Inflammatory macrophage (primary cell): Measurements from ENCODE around the gene CREB5.

Source experiments
- DNase-seq, 2 donors: peaks; one replicate each; pipeline ENCODE4 v3.0.0-alpha.2; 2020 to 2022

CREB5 gene

DNA sequence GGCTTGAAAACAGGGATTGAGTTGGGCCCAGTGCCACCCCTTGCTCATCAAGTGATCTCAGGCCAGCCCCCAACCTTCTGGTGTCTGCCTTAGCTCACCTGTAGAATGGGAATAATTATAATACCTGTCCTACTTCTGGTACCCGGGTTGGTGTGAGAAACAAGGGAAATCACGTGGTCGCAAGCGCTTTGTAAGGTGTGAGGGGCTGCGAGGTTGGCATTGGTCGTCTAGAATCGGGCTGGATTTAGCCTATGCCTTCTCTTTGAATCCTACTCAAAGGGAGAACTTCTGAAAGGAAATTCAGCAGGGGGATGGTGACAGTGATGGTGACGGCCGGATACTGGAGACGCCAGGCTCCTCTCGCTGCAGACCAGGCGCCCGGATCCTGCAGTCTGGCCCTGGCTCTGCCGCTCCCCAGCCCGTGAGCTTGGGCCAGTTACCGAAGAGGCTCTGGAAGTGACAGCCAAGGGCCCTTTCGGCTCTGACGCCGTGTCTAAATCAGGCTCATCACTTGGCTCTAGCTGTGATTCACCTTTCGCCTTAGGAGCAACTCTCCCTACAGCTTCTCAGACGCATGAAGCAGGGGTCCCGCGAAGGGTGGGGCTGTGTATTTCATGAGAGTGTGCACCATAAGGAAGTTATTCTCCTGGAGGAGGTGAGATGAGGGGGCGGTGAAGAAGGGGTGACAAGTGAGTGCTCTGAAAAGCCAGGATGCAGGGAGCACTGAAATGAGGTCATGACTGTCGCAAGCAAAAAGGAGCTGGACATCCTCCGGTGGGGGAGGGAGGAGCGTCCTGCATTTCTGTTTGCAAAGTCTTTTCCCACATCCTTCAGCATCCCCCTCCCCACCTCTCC, 4.0 kb upstream of the CREB5 start:
- no peak for DNase-seq

DNA sequence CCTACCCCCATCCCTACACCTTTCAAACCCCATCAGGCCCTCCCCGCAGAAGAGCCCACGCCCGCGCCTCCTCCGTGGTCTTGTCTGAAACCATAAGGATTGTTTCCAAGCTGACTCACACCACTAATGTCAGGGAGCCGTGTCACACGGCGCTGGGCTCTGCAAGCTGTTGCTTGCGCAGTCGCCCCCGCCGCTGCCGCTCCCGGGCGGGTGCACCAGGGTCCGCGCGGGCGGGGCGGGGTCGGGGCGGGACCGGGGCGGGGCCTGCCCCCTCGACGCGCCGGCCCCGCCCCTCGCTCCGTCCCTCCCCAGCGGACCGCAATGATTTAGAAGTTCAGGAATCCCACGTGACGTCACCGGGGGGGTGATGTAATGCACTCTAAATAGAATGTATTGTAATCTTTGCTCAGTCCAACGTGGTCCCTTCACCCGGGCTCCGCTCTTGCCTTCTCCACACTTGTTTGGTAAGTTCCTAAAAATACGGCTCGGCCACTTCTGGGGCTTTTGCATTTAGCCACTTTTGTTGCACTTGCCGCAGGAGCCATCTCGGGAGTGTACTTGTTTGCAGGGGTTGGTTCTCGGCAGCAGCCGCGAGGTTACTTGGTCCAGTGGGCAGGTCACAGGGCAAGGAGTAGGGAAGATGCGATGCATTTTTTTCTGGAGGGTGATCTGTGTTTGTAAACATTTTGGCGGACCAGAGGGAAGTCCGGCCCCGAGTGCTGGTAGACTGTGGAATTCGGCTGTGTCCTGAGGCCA, 3.2 kb upstream of the CREB5 start:
- DNase-seq, result peak; percentile 98 to 100

- DNase-seq, result no peak
Observed at GRCh38 chr7:28409716-28410627, 2.3 kb upstream of the CREB5 start.

- peak; percentile 73 to 80 for DNase-seq
Observed at GRCh38 chr7:28410628-28411531, 1.4 kb upstream of the CREB5 start.

GRCh38 chr7:28413011-28413410, 693 bp downstream of the CREB5 start:
- DNase-seq, result peak in 1 of 2 donors; percentile 28

- DNase-seq, result no peak
Observed at GRCh38 chr7:28414453-28414852, 2.1 kb downstream of the CREB5 start.

- no peak for DNase-seq
Observed at GRCh38 chr7:28417321-28417940, 5.1 kb downstream of the CREB5 start.

DNA sequence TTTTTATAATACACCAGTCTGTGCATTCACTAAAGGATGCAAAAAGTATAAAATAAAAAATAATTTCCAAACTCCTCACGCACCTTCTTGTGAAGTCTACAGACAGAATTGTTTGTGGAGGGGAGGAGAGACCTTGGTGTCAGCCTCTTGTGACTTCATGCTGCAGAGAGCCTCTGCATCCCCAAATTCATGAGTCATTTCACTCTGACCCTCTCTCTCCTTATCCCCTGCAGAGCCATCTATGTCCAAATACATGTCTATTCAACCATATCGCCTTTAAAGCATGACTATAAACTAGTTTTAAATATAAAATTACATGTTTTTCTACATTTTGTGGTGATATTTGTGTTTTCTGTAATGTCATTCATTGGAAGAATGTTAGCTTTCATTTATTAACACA, 6.0 kb downstream of the CREB5 start:
- peak in 1 of 2 donors; percentile 12 for DNase-seq

- DNase-seq, result no peak
Observed at GRCh38 chr7:28418966-28419365, 6.6 kb downstream of the CREB5 start.

GRCh38 chr7:28419716-28420115, 7.4 kb downstream of the CREB5 start:
- peak; percentile 49 to 73 for DNase-seq

GRCh38 chr7:28423112-28423511, 10.8 kb downstream of the CREB5 start:
- no peak for DNase-seq

DNA sequence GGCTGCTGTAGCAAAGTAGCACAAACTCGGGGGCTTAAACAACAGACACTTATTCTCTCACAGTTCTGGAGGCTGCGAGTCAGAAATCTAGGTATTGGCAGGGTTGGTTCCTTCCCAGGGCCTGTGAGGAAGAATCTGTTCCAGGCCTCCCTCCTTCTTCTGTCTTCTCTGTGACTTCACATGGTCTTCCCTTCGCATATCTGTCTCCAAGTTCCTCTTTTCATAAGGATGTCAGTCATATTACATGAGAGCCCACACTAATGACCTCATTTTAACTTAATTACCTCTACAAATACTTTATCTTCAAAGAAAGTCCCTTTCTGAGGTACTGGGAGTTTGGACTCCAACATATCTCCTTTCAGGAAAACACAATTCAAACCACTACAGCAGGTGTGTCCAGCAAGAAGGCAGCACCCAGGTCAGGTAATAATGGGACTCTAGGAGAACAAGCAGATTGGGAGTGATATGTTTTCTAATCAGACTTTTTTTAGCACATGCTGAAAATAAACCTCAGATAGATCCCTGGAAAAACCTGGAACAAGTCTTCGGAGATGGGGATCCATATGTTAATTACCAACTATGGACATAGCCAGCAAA, 11.7 kb downstream of the CREB5 start:
- DNase-seq, result peak; percentile 45 to 57

DNA sequence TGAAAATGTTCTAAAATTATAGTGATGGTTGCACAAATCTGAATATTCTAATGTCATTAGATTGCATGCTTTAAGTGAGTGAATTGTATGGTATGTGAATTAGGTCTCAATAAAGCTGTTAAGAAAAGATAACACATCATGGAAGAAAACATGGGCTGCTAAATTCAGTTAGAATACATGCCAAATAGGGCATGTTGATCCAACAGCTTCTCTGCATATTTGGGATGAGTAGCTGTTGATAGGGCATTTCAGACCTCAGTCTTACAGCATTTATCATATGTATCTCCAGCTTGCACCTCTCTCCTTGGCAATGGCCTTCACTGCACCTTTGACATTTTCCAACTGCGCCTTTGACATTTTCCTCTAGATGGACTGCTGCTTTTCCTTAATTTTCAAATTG, 13.2 kb downstream of the CREB5 start:
- no peak for DNase-seq

DNA sequence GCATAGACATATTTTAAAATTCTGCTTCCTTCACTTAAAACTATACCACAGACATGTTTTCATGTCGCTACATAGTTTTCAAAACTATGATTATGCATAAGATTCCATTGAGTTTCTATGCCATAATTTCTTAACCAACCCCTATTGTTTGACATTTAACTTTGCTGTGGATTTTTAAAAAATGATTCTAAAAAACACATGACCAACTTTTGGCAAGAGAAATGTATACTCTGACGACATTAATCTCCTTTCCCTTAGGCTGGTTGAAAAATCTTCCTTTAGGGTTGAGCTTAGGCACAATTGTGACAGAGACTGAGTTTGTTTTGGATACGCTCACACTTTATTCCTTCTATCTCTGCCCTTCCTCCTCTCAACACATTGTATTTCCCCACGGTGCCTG, 14.9 kb downstream of the CREB5 start:
- no peak for DNase-seq

DNA sequence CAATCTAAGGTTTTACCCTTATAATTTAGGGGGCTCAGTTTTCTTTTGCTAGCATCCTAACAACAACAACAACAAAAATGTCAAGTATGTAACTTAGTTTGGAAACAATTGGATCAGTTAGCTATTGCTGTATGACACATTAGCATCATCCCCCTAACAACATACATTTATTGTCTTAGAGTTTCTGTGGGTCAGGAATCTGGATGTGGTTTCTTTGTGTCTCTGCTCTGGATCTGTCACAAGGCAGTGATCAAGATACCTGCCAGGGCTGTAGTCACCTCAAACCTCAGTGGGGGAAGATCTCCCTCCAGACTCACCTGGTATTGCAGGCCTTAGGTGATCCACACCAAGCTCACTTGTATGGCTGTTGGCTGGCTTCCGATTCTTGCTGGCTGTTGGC, 18.3 kb downstream of the CREB5 start:
- DNase-seq, result no peak

DNA sequence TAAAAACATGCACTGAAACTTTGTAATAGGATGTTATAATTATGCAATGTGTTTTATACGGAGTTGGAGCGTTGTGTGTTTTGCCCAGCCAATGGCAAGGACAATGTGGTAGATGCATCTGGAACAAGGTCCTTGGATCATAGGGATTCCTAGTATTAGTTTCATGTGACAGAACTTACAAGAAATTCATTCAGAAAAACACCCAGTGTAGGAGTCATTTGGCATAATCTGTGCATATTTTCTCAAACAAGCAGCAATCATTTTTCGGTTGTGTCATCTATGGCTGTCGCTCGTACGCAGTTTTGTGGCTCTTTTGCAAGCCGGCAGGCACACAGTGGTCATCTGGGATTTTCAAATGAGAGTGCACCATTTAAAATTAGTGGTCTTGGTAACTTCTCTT, 19.8 kb downstream of the CREB5 start:
- no peak for DNase-seq

DNA sequence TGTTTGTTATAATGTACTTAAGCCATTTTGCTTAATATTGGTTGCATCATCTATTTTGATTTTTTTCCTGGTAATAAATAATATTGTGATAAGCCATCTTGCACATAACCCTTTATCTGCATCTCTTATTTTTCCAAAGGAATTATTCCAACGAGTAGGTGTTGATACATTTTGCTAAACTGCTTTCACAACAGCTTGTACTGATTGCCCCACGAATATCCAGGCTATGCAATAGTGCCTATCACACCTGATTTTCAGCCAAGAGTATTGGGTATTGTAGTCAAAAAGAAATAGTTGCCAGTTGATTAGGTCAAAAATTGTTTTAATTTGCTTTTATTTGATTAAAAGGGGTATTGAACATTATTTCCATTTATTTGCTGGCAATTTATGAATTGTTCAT, 20.7 kb downstream of the CREB5 start:
- DNase-seq, result no peak

GRCh38 chr7:28433699-28434219, 21.4 kb downstream of the CREB5 start:
- peak; percentile 40 to 57 for DNase-seq

DNA sequence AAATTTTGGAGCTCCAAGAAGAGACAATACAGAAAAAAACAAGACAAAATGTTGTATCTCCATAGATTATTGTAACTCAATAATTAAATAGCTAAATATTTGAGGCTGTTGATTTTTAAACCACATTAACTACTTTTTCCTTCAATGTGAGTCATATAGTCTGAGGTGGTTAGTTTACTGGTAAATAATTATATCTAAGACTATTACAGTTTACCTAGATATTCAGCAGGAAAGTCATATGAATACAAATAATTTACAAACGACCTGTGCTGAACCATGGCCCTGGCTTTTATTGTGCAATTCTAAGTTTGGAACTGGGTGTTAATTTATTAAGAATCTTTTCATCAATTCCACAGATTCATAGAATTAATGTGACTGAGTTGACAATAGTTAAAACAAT, 22.2 kb downstream of the CREB5 start:
- DNase-seq, result no peak

DNA sequence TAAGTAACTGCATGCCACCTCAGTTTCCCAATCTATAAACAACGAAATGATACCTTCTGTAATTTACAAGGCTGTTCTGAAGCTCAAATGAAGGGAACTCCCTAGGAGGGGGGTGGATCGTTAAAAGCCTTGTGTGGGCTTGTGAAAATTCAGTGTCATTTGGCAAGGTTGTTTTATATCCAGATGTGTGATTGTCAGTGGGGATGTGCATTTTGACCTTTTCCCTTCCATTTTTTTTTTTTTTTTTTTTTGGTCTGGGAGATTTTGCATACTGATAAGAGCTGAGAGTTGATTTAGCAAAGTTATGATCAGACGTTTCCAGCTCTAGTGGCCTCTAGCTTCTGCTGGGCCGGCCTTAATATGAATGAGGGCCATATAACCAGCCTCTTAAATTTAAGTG, 22.8 kb downstream of the CREB5 start:
- no peak for DNase-seq
